ENCODE data around the gene IGF1R.

DNA sequence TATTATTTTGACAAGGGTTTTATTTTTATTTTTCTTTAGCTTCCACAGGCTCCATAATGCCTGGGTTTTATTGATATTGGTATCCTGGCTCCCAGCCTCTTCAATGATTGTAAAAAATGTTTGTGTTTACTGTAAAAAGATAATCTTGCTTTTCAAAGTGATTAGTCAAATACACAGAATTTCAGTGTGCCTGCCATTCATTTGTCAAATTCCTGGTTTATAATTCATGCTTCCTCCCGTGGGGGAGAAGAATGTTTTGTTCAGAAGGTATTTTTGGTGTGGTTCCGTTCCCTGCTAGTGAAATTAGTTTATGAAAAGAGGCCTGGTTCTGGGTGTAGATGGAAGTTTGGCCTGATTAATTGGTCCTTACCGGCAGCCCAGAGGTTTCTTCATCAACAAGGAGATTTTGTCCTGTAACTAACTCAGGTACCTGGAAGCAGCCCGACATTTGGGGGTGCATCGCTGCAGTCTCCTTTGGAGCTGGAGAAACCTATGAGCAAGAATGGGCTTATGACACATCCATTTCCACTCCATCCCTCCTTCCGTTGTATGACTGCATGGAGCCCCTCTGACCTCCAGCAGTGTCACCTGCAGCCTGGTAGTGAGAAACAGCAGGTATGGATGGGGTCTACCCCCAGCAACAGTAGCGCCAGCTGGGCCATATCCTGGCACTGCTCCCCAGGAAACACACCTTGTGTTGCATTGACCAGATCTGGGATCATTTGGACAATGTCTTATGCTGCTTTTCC is 257.8 kb downstream of the IGF1R start:
- TF ChIP-seq, protein P1, sequence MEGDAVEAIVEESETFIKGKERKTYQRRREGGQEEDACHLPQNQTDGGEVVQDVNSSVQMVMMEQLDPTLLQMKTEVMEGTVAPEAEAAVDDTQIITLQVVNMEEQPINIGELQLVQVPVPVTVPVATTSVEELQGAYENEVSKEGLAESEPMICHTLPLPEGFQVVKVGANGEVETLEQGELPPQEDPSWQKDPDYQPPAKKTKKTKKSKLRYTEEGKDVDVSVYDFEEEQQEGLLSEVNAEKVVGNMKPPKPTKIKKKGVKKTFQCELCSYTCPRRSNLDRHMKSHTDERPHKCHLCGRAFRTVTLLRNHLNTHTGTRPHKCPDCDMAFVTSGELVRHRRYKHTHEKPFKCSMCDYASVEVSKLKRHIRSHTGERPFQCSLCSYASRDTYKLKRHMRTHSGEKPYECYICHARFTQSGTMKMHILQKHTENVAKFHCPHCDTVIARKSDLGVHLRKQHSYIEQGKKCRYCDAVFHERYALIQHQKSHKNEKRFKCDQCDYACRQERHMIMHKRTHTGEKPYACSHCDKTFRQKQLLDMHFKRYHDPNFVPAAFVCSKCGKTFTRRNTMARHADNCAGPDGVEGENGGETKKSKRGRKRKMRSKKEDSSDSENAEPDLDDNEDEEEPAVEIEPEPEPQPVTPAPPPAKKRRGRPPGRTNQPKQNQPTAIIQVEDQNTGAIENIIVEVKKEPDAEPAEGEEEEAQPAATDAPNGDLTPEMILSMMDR (IDR thresholded peaks at IDR 0.05; ENCODE audit: insufficient read depth, low read length), result no peak
- TF ChIP-seq POLR2AphosphoS5 (IDR thresholded peaks at IDR 0.05; ENCODE audit: low read depth) (no peak), GABPA (IDR thresholded peaks at IDR 0.05; ENCODE audit: low read depth) (no peak)
- TF ChIP-seq, protein P2, sequence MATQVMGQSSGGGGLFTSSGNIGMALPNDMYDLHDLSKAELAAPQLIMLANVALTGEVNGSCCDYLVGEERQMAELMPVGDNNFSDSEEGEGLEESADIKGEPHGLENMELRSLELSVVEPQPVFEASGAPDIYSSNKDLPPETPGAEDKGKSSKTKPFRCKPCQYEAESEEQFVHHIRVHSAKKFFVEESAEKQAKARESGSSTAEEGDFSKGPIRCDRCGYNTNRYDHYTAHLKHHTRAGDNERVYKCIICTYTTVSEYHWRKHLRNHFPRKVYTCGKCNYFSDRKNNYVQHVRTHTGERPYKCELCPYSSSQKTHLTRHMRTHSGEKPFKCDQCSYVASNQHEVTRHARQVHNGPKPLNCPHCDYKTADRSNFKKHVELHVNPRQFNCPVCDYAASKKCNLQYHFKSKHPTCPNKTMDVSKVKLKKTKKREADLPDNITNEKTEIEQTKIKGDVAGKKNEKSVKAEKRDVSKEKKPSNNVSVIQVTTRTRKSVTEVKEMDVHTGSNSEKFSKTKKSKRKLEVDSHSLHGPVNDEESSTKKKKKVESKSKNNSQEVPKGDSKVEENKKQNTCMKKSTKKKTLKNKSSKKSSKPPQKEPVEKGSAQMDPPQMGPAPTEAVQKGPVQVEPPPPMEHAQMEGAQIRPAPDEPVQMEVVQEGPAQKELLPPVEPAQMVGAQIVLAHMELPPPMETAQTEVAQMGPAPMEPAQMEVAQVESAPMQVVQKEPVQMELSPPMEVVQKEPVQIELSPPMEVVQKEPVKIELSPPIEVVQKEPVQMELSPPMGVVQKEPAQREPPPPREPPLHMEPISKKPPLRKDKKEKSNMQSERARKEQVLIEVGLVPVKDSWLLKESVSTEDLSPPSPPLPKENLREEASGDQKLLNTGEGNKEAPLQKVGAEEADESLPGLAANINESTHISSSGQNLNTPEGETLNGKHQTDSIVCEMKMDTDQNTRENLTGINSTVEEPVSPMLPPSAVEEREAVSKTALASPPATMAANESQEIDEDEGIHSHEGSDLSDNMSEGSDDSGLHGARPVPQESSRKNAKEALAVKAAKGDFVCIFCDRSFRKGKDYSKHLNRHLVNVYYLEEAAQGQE (IDR thresholded peaks at IDR 0.05; ENCODE audit: insufficient replicate concordance, low read depth), result no peak
